MG63 (cell line): ENCODE data around the gene ALDH5A1. TPM values are rescaled to one million over a fixed set of nuclear protein-coding genes. Genes with fewer than 3 reads are reported as not detected.

ENCODE experiments used
- DNase-seq: peaks from one replicate; pipeline ENCODE4 v3.0.0-alpha.2; 2020
- H3K27me3 ChIP-seq: fragments of 250-450 bp; sonication (Bioruptor Pico); 2 replicates; pipeline ENCODE4 v1.5.1; 2020; ENCODE audit warnings: mild to moderate bottlenecking, moderate library complexity
- H3K36me3 ChIP-seq: fragments of 250-450 bp; sonication (Bioruptor Pico); 2 replicates; pipeline ENCODE4 v1.5.1; 2020; ENCODE audit warnings: mild to moderate bottlenecking, moderate library complexity
- H3K4me3 ChIP-seq: fragments of 250-450 bp; sonication (Bioruptor Pico); 2 replicates; pipeline ENCODE4 v1.5.1; 2020; ENCODE audit warnings: mild to moderate bottlenecking, moderate library complexity
- H3K9me3 ChIP-seq: fragments of 250-450 bp; sonication (Bioruptor Pico); 2 replicates; pipeline ENCODE4 v1.5.1; 2020; ENCODE audit warnings: mild to moderate bottlenecking, moderate library complexity
- total RNA-seq: library from RNA; depleted of rRNA; stranded (reverse); fragments of >200 nt; shearing (Covaris generic); gene quantifications from 2 replicates; pipeline ENCODE4 v1.2.3, GENCODE V29; 2014; ENCODE audit warnings: low replicate concordance

The ALDH5A1 gene
- total RNA-seq, 1 experiment from 2014 or later, result 1.5 TPM

- Histone ChIP-seq H3K4me3 (no peak overlapping the region), H3K36me3 (no peaks in the 10 kb centered on the region), H3K9me3 (no peaks in the 10 kb centered on the region), H3K27me3 (no peaks in the 10 kb centered on the region)
- DNase-seq, result no peak
Observed at GRCh38 chr6:24477070-24477469, 17.7 kb upstream of the ALDH5A1 start.

- Histone ChIP-seq H3K36me3 (no peaks in the 10 kb centered on the region), H3K9me3 (no peaks in the 10 kb centered on the region), H3K4me3 (no peak overlapping the region), H3K27me3 (no peaks in the 10 kb centered on the region)
- no peak for DNase-seq
Observed at GRCh38 chr6:24478903-24479302, 15.9 kb upstream of the ALDH5A1 start.

GRCh38 chr6:24480705-24481104 lies 14.1 kb upstream of the ALDH5A1 start:
- H3K4me3 ChIP-seq, result no peak overlapping the region
- H3K36me3 ChIP-seq, result no peaks in the 10 kb centered on the region
- no peak for DNase-seq
- no peaks in the 10 kb centered on the region for H3K9me3 ChIP-seq
- H3K27me3 ChIP-seq, result no peaks in the 10 kb centered on the region

- no peak overlapping the region for H3K4me3 ChIP-seq
- no peaks in the 10 kb centered on the region for H3K9me3 ChIP-seq
- no peaks in the 10 kb centered on the region for H3K36me3 ChIP-seq
- H3K27me3 ChIP-seq, result no peaks in the 10 kb centered on the region
- DNase-seq, result no peak
Observed at GRCh38 chr6:24481449-24481848, 13.3 kb upstream of the ALDH5A1 start.

- no peak for DNase-seq
- Histone ChIP-seq H3K4me3 (no peak overlapping the region), H3K36me3 (no peaks in the 10 kb centered on the region), H3K27me3 (no peaks in the 10 kb centered on the region), H3K9me3 (no peaks in the 10 kb centered on the region)
Observed at GRCh38 chr6:24484657-24485323, 10.0 kb upstream of the ALDH5A1 start.

GRCh38 chr6:24486065-24486464 lies 8.7 kb upstream of the ALDH5A1 start:
- Histone ChIP-seq H3K27me3 (no peaks in the 10 kb centered on the region), H3K4me3 (no peak overlapping the region), H3K9me3 (no peaks in the 10 kb centered on the region), H3K36me3 (no peaks in the 10 kb centered on the region)
- DNase-seq, result no peak

GRCh38 chr6:24489470-24489869 lies 5.3 kb upstream of the ALDH5A1 start, which contains the start of gene GPLD1:
Gene GPLD1, minus strand, starts transcription at chr6:24489578. Its CDS starts 67 bp downstream, at chr6:24489511.
- H3K4me3 ChIP-seq, result no peak within 1 kb of the TSS
- no peaks in the 10 kb centered on the region for H3K9me3 ChIP-seq
- no peaks in the 10 kb centered on the region for H3K36me3 ChIP-seq
- no peaks in the 10 kb centered on the region for H3K27me3 ChIP-seq
- DNase-seq, result no peak

- H3K27me3 ChIP-seq, result no peaks in the 10 kb centered on the region
- no peak for DNase-seq
- no peak overlapping the region for H3K4me3 ChIP-seq
- H3K9me3 ChIP-seq, result no peaks in the 10 kb centered on the region
- H3K36me3 ChIP-seq, result no peaks in the 10 kb centered on the region
Observed at GRCh38 chr6:24489881-24490280, 4.9 kb upstream of the ALDH5A1 start.

GRCh38 chr6:24490948-24491347 lies 3.8 kb upstream of the ALDH5A1 start:
- no peak overlapping the region for H3K4me3 ChIP-seq
- no peaks in the 10 kb centered on the region for H3K9me3 ChIP-seq
- no peaks in the 10 kb centered on the region for H3K27me3 ChIP-seq
- DNase-seq, result no peak
- H3K36me3 ChIP-seq, result no peaks in the 10 kb centered on the region

GRCh38 chr6:24492475-24492874 lies 2.3 kb upstream of the ALDH5A1 start:
- no peak overlapping the region for H3K4me3 ChIP-seq
- DNase-seq, result no peak

GRCh38 chr6:24493945-24494820 lies 586 bp upstream of the ALDH5A1 start:
- Histone ChIP-seq H3K36me3 (no peaks in the 10 kb centered on the region), H3K27me3 (no peaks in the 10 kb centered on the region), H3K9me3 (no peaks in the 10 kb centered on the region), H3K4me3 (peak overlapping the region; percentile 44)
- DNase-seq, result no peak

More at GRCh38 chr6:24492475-24492874, 2.3 kb upstream of the ALDH5A1 start:
- no peaks in the 10 kb centered on the region for H3K9me3 ChIP-seq
- no peaks in the 10 kb centered on the region for H3K36me3 ChIP-seq
- H3K27me3 ChIP-seq, result no peaks in the 10 kb centered on the region

- no peak overlapping the region for H3K4me3 ChIP-seq
- no peak for DNase-seq
- no peaks in the 10 kb centered on the region for H3K36me3 ChIP-seq
- no peaks in the 10 kb centered on the region for H3K27me3 ChIP-seq
- H3K9me3 ChIP-seq, result no peaks in the 10 kb centered on the region
Observed at GRCh38 chr6:24497254-24497970, 2.6 kb downstream of the ALDH5A1 start.

- H3K27me3 ChIP-seq, result no peaks in the 10 kb centered on the region
- DNase-seq, result no peak
- no peaks in the 10 kb centered on the region for H3K36me3 ChIP-seq
- no peaks in the 10 kb centered on the region for H3K9me3 ChIP-seq
- no peak overlapping the region for H3K4me3 ChIP-seq
Observed at GRCh38 chr6:24500683-24501082, 5.9 kb downstream of the ALDH5A1 start.

GRCh38 chr6:24501374-24501773 lies 6.6 kb downstream of the ALDH5A1 start:
- DNase-seq, result no peak
- Histone ChIP-seq H3K36me3 (no peaks in the 10 kb centered on the region), H3K4me3 (no peak overlapping the region), H3K27me3 (no peaks in the 10 kb centered on the region), H3K9me3 (no peaks in the 10 kb centered on the region)

GRCh38 chr6:24501914-24502313 lies 7.1 kb downstream of the ALDH5A1 start:
- Histone ChIP-seq H3K4me3 (no peak overlapping the region), H3K36me3 (no peaks in the 10 kb centered on the region), H3K27me3 (no peaks in the 10 kb centered on the region), H3K9me3 (no peaks in the 10 kb centered on the region)
- no peak for DNase-seq

GRCh38 chr6:24504287-24504648 lies 9.5 kb downstream of the ALDH5A1 start:
- Histone ChIP-seq H3K4me3 (no peak overlapping the region), H3K9me3 (no peaks in the 10 kb centered on the region), H3K27me3 (no peaks in the 10 kb centered on the region), H3K36me3 (no peaks in the 10 kb centered on the region)
- no peak for DNase-seq
